Activated CD8-positive, alpha-beta T cell treated with anti-CD3 and anti-CD28 coated beads, Interleukin-2, amount 10 ng/mL, durations not matched to agents 7 days and 5 days (primary cell): ENCODE measurements around the gene ZNF181. TPM values are rescaled to one million over a fixed set of nuclear protein-coding genes. Genes with fewer than 3 reads are reported as not detected.
A peak's percentile ranks its signal among the peaks of the same experiment; 100 is the strongest.

ENCODE experiments used
- ATAC-seq: fragments of 150-1000 bp; cut with Tn5 transposase; one replicate; pipeline ENCODE4 v1.10.0; 2021; ENCODE audit warnings: moderate library complexity
- CTCF ChIA-PET: fragments of 350-600 bp; sonication (Branson Sonifier 250); formaldehyde crosslinking; loops from one replicate; lab custom pipeline; 2021; ENCODE audit warnings: antibody characterized with exemption; lab: Charles Lee
- POLR2A ChIA-PET: fragments of 350-600 bp; sonication (Branson Sonifier 250); formaldehyde crosslinking; loops from one replicate; lab custom pipeline; 2021; ENCODE audit warnings: antibody characterized with exemption; lab: Charles Lee
- DNase-seq: peaks from one replicate; pipeline ENCODE4 v3.0.0-alpha.2; 2020
- H3K27ac Mint-ChIP-seq: one replicate; pipeline ENCODE4 v1.8.0; 2021; ENCODE audit warnings: mild to moderate bottlenecking, mixed read lengths
- H3K27me3 Mint-ChIP-seq: one replicate; pipeline ENCODE4 v1.8.0; 2021; ENCODE audit warnings: low read depth, mixed read lengths
- H3K36me3 Mint-ChIP-seq: one replicate; pipeline ENCODE4 v1.8.0; 2021; ENCODE audit warnings: low read depth, mixed read lengths
- H3K4me1 Mint-ChIP-seq: one replicate; pipeline ENCODE4 v1.8.0; 2021; ENCODE audit warnings: low read depth, mixed read lengths
- H3K4me3 Mint-ChIP-seq: one replicate; pipeline ENCODE4 v1.8.0; 2021; ENCODE audit warnings: mild to moderate bottlenecking, mixed read lengths
- H3K9me3 Mint-ChIP-seq: one replicate; pipeline ENCODE4 v1.8.0; 2022; ENCODE audit warnings: mixed read lengths; ENCODE audit not compliant: insufficient read depth
- total RNA-seq, 2 experiments: library from RNA; stranded (reverse); gene quantifications; one replicate each; pipeline ENCODE4 v1.2.3, GENCODE V29; 2021

The ZNF181 gene
- total RNA-seq, 2 experiments from 2014 or later = 3.8 to 4.1 TPM

GRCh38 chr19:34715357-34715756 is 18.7 kb upstream of the ZNF181 start:
- POLR2A ChIA-PET = no interaction called here
- no peak for DNase-seq
- no peaks in the 10 kb centered on the region for H3K4me1 Mint-ChIP-seq
- H3K27me3 Mint-ChIP-seq = peaks cover 11% of the 10 kb centered on the region
- CTCF ChIA-PET = interaction anchor here (1.0 to 1.4 kb wide), 2 partner anchors 24 to 76 kb away, joined by 3 read pairs; no protein-coding TSS in a partner anchor
- H3K4me3 Mint-ChIP-seq = no peak overlapping the region
- no peak overlapping the region for H3K27ac Mint-ChIP-seq
- peaks cover 9% of the 10 kb centered on the region for H3K36me3 Mint-ChIP-seq
- no peak for ATAC-seq
- peaks cover 26% of the 10 kb centered on the region for H3K9me3 Mint-ChIP-seq

GRCh38 chr19:34722353-34722752 is 11.7 kb upstream of the ZNF181 start:
- no peak overlapping the region for H3K27ac Mint-ChIP-seq
- ChIA-PET CTCF (no interaction called here), POLR2A (no interaction called here)
- DNase-seq (no peak), ATAC-seq (no peak)
- H3K4me3 Mint-ChIP-seq = no peak overlapping the region
- no peaks in the 10 kb centered on the region for H3K4me1 Mint-ChIP-seq
- H3K27me3 Mint-ChIP-seq = peaks cover 14% of the 10 kb centered on the region
- no peaks in the 10 kb centered on the region for H3K9me3 Mint-ChIP-seq
- H3K36me3 Mint-ChIP-seq = no peaks in the 10 kb centered on the region

GRCh38 chr19:34725400-34725799 is 8.6 kb upstream of the ZNF181 start:
- no peak for ATAC-seq
- Mint-ChIP-seq H3K36me3 (no peaks in the 10 kb centered on the region), H3K27me3 (peaks cover 10% of the 10 kb centered on the region), H3K9me3 (no peaks in the 10 kb centered on the region), H3K4me1 (no peaks in the 10 kb centered on the region), H3K27ac (no peak overlapping the region), H3K4me3 (no peak overlapping the region)
- ChIA-PET CTCF (no interaction called here), POLR2A (no interaction called here)
- no peak for DNase-seq

GRCh38 chr19:34731019-34731829 is 2.8 kb upstream of the ZNF181 start:
- ATAC-seq = no peak
- CTCF ChIA-PET = interaction anchor here (1.5 kb wide), 1 partner anchor 18 kb away, joined by 4 read pairs; no protein-coding TSS in a partner anchor
- Mint-ChIP-seq H3K27ac (no peak overlapping the region), H3K4me3 (no peak overlapping the region), H3K9me3 (no peaks in the 10 kb centered on the region), H3K4me1 (peaks cover 22% of the 10 kb centered on the region), H3K36me3 (peaks cover 9% of the 10 kb centered on the region), H3K27me3 (no peaks in the 10 kb centered on the region)
- POLR2A ChIA-PET = no interaction called here
- DNase-seq = no peak

GRCh38 chr19:34731964-34732363 is 2.1 kb upstream of the ZNF181 start:
- ChIA-PET CTCF (no interaction called here), POLR2A (no interaction called here)
- H3K4me3 Mint-ChIP-seq = no peak overlapping the region
- peaks cover 22% of the 10 kb centered on the region for H3K4me1 Mint-ChIP-seq
- H3K27ac Mint-ChIP-seq = no peak overlapping the region
- H3K27me3 Mint-ChIP-seq = no peaks in the 10 kb centered on the region
- H3K36me3 Mint-ChIP-seq = peaks cover 14% of the 10 kb centered on the region
- ATAC-seq (no peak), DNase-seq (no peak)
- H3K9me3 Mint-ChIP-seq = no peaks in the 10 kb centered on the region

GRCh38 chr19:34732612-34733211 is 1.3 kb upstream of the ZNF181 start:
- ATAC-seq = no peak
- CTCF ChIA-PET = interaction anchor here (0.9 kb wide), 1 partner anchor 34 kb away, joined by 3 read pairs; no protein-coding TSS in a partner anchor
- H3K27me3 Mint-ChIP-seq = no peaks in the 10 kb centered on the region

GRCh38 chr19:34733266-34733745 is 737 bp upstream of the ZNF181 start:
- Mint-ChIP-seq H3K4me3 (peak overlapping the region; percentile 78), H3K4me1 (peaks cover 22% of the 10 kb centered on the region), H3K27me3 (no peaks in the 10 kb centered on the region), H3K9me3 (peaks cover 4% of the 10 kb centered on the region), H3K27ac (peak overlapping the region; percentile 87), H3K36me3 (peaks cover 18% of the 10 kb centered on the region)
- ATAC-seq (no peak), DNase-seq (no peak)
- CTCF ChIA-PET = interaction anchor here (0.9 to 1.9 kb wide), 3 partner anchors 33 to 281 kb away, joined by 3 to 4 read pairs (median 3); no protein-coding TSS in a partner anchor
- POLR2A ChIA-PET = interaction anchor here (0.5 to 1.0 kb wide), 3 partner anchors 39 to 60 kb away, joined by 3 to 4 read pairs (median 3); partner anchors contain the start of genes ZNF302 and ZNF599

More at GRCh38 chr19:34732612-34733211, 1.3 kb upstream of the ZNF181 start:
- no peak overlapping the region for H3K27ac Mint-ChIP-seq
- peak overlapping the region; percentile 37 for H3K4me3 Mint-ChIP-seq
- POLR2A ChIA-PET = no interaction called here
- peaks cover 22% of the 10 kb centered on the region for H3K4me1 Mint-ChIP-seq
- no peak for DNase-seq
- peaks cover 15% of the 10 kb centered on the region for H3K36me3 Mint-ChIP-seq
- H3K9me3 Mint-ChIP-seq = no peaks in the 10 kb centered on the region

GRCh38 chr19:34734537-34735103 is 577 bp downstream of the ZNF181 start:
- ATAC-seq (no peak), DNase-seq (no peak)
- Mint-ChIP-seq H3K9me3 (peaks cover 9% of the 10 kb centered on the region), H3K4me3 (peak overlapping the region; percentile 78), H3K36me3 (peaks cover 27% of the 10 kb centered on the region), H3K27ac (peak overlapping the region; percentile 87), H3K4me1 (peaks cover 22% of the 10 kb centered on the region), H3K27me3 (no peaks in the 10 kb centered on the region)
- ChIA-PET POLR2A (interaction anchor here (0.9 kb wide), 1 partner anchor 56 kb away, joined by 3 read pairs; no protein-coding TSS in a partner anchor), CTCF (interaction anchor here (1.9 kb wide), 1 partner anchor 279 kb away, joined by 4 read pairs; no protein-coding TSS in a partner anchor)

GRCh38 chr19:34744896-34745690 is 11.1 kb downstream of the ZNF181 start:
- H3K9me3 Mint-ChIP-seq = peaks cover 43% of the 10 kb centered on the region
- CTCF ChIA-PET = no interaction called here

GRCh38 chr19:34757441-34757840 is 23.4 kb downstream of the ZNF181 start:
- no peaks in the 10 kb centered on the region for H3K27me3 Mint-ChIP-seq
- ATAC-seq (no peak), DNase-seq (no peak)
- H3K27ac Mint-ChIP-seq = no peak overlapping the region
- ChIA-PET CTCF (no interaction called here), POLR2A (no interaction called here)
- peaks cover 71% of the 10 kb centered on the region for H3K9me3 Mint-ChIP-seq
- H3K4me3 Mint-ChIP-seq = no peak overlapping the region
- H3K36me3 Mint-ChIP-seq = peaks cover 29% of the 10 kb centered on the region
- no peaks in the 10 kb centered on the region for H3K4me1 Mint-ChIP-seq

More at GRCh38 chr19:34744896-34745690, 11.1 kb downstream of the ZNF181 start:
- Mint-ChIP-seq H3K27me3 (no peaks in the 10 kb centered on the region), H3K36me3 (peaks cover 13% of the 10 kb centered on the region), H3K4me3 (no peak overlapping the region), H3K4me1 (no peaks in the 10 kb centered on the region), H3K27ac (no peak overlapping the region)
- no peak for DNase-seq
- ATAC-seq = no peak
- POLR2A ChIA-PET = no interaction called here
